Astrocyte of the spinal cord (primary cell): ENCODE data around the gene TBC1D22A.

Source experiments
- DNase-seq: peaks from one replicate; pipeline ENCODE4 v3.0.0; 2011; ENCODE audit warnings: low read depth, low spot score
- H3K4me3 ChIP-seq: 2 replicates; pipeline ENCODE4 v1.5.1; 2011; ENCODE audit warnings: low read depth, mild to moderate bottlenecking, low read length, moderate library complexity
- CTCF ChIP-seq: IDR thresholded peaks from 2 replicates; pipeline ENCODE4 v1.5.1; 2012; ENCODE audit warnings: low read depth, mild to moderate bottlenecking, low read length, inconsistent platforms
- in situ Hi-C: cut with HindIII; loops from 2 replicates; pipeline ENCODE4 v1.10.0; 2017; ENCODE audit warnings: low sequenced_read_pairs

TBC1D22A gene

GRCh38 chr22:47036936-47037485 lies 274.6 kb downstream of the TBC1D22A start:
- no peak for DNase-seq
- in situ Hi-C loops: no loop called here
- TF ChIP-seq CTCF: no peak
- H3K4me3 ChIP-seq: no peak overlapping the region

DNA sequence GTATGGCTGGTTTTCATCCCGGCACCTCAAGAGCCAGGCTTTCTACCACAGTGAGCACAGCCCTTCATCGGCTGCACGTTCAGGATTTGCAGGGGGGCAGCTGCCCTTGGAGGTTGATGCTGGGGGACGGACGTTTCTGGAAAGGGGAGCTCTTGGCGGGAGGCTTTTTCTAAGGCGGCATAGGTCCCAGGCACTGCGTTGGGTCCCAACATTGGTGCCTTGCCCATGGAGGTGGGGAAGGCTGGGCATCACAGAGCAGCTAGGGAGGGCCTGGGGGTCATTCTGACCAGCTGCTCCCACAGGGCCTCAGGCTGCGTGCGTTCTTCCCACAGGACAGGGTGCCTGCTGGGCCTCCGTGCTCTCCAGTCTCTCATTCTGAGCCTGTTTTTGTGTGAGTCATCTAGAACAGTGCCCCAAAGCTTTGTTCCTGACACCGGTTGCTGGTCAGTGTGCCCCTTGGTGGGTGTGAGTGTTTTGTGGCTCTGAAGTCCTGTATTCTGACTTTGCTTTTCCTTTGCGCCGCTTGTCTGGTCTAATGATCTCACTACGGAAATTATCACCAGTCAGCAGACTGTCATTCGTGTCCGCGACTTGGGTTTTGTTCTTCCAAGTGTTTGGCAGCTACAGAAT lies 275.9 kb downstream of the TBC1D22A start:
- no peak overlapping the region for H3K4me3 ChIP-seq
- in situ Hi-C loops: no loop called here
- DNase-seq: peak; percentile 23
- no peak for TF ChIP-seq CTCF

DNA sequence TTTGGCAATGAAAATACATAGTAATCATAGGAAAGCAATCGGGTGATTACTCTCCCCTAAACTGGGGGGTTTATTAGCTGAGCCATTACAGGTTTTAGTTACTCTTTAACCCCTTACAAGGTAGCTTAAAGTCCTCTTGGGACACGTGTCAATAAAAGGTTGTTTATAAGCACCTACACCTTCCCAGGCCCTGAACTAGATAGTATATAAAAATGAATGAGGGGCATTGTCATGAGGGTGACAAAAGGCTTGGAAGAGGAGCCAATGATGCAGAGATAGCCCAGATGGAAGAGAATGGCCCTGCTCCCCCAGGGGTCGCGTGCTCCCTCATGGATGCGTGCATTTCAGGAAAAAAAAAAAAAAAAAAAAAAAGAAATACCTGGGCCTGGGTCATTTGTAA lies 276.9 kb downstream of the TBC1D22A start:
- in situ Hi-C loops: no loop called here
- DNase-seq: no peak
- TF ChIP-seq CTCF: no peak
- no peak overlapping the region for H3K4me3 ChIP-seq

DNA sequence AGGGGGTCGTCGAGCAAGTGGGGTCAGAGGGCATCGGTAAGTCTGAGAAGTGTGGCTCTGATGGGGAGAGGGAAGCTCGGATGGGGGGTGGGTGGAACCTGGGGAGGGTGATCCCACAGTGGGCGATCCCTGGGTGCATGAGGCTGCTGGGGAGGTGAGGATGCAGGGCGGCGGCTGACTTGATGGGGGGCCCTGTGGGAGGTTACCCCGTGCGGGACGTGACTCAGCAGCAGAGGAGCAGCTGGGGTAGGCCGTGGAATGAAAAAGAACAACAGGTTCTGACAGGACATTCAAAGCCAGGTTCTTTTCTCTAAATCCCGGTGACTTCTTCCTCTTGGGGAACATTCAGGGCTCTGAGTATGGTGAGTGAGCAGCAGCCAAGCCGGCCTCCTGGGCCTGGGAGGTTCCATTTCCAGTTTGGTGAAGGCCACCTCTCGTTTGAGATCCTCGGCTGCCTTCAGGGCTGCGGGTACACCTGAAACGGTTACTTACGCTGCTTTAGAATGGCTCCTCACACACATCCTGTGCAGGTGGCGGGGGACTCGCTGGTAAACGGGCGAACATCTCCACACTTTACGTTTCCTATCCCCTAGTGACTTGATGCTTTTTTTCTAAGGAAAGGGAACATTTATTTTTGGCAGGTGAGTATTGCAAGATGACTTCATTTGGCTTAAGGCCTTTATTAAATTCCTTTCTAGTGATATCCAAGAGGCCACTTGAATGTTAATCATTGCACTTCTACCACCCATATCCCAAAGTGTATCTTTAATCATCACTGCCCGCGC lies 278.2 kb downstream of the TBC1D22A start:
- H3K4me3 ChIP-seq: no peak overlapping the region
- in situ Hi-C loops: no loop called here
- DNase-seq: no peak
- TF ChIP-seq CTCF: no peak

GRCh38 chr22:47041271-47042115 lies 279.0 kb downstream of the TBC1D22A start:
- DNase-seq: no peak
- TF ChIP-seq CTCF: no peak
- no peak overlapping the region for H3K4me3 ChIP-seq
- in situ Hi-C loops: no loop called here

- in situ Hi-C loops: no loop called here
- no peak overlapping the region for H3K4me3 ChIP-seq
These were observed 279.8 kb downstream of the TBC1D22A start for GRCh38 chr22:47042116-47042825.

More at GRCh38 chr22:47042116-47042825, 279.8 kb downstream of the TBC1D22A start:
- TF ChIP-seq CTCF: no peak
- no peak for DNase-seq
